MCF 10A (cell line): ENCODE data around the gene SHISA7. TPM values are rescaled to one million over a fixed set of nuclear protein-coding genes. Genes with fewer than 3 reads are reported as not detected.

Experiments used
- BruUV-seq: library from RNA; stranded (reverse); fragments of 400-500 nt; replicated peaks from 2 replicates; lab custom pipeline; 2021; lab: Mats Ljungman, UMichigan
- CTCF ChIA-PET: fragments of 300-600 bp; sonication (Branson Sonifier 250); formaldehyde crosslinking; extraction: SDS; loops from one replicate; lab custom pipeline; 2021; ENCODE audit warnings: antibody characterized with exemption, inconsistent platforms; lab: Yijun Ruan, JAX
- POLR2A ChIA-PET: fragments of 300-600, 350-650 bp; sonication (Branson Sonifier 250); formaldehyde crosslinking; extraction: SDS; loops from one replicate; lab custom pipeline; 2020; ENCODE audit warnings: antibody characterized with exemption, inconsistent platforms; lab: Yijun Ruan, JAX
- DNase-seq: peaks from one replicate; pipeline ENCODE4 v3.0.0-alpha.2; 2018; ENCODE audit not compliant: unreplicated experiment
- H3K27ac Mint-ChIP-seq: one replicate; pipeline ENCODE4 v1.8.0; 2022; ENCODE audit warnings: mild to moderate bottlenecking, low read depth, mixed read lengths; ENCODE audit not compliant: unreplicated experiment
- H3K27me3 Mint-ChIP-seq: one replicate; pipeline ENCODE4 v1.8.0; 2022; ENCODE audit warnings: mixed read lengths; ENCODE audit not compliant: insufficient read depth, unreplicated experiment
- H3K36me3 Mint-ChIP-seq: one replicate; pipeline ENCODE4 v1.8.0; 2022; ENCODE audit warnings: mild to moderate bottlenecking, moderate library complexity, mixed read lengths; ENCODE audit not compliant: insufficient read depth, unreplicated experiment
- H3K4me1 Mint-ChIP-seq: one replicate; pipeline ENCODE4 v1.8.0; 2022; ENCODE audit warnings: mixed read lengths; ENCODE audit not compliant: insufficient read depth, unreplicated experiment
- H3K4me3 Mint-ChIP-seq: one replicate; pipeline ENCODE4 v1.8.0; 2022; ENCODE audit warnings: mild to moderate bottlenecking, moderate library complexity, mixed read lengths; ENCODE audit not compliant: unreplicated experiment
- H3K9me3 Mint-ChIP-seq: one replicate; pipeline ENCODE4 v1.8.0; 2022; ENCODE audit warnings: mixed read lengths; ENCODE audit not compliant: unreplicated experiment
- intact Hi-C: fragments of 100-400 bp; cut with micrococcal nuclease; formaldehyde crosslinking; loops from 2 replicates; pipeline ENCODE4 v1.14.1; 2022
- total RNA-seq: library from RNA; stranded (reverse); gene quantifications from 2 replicates; pipeline ENCODE4 v1.2.3, GENCODE V29; 2022
- TF ChIP-seq, protein P1 (sequence below): fragments of 200-600 bp; IDR thresholded peaks from one replicate; pipeline ENCODE4 v1.8.0; 2022; ENCODE audit warnings: antibody characterized with exemption, mild to moderate bottlenecking; ENCODE audit not compliant: unreplicated experiment

SHISA7 gene
- total RNA-seq, 1 experiment from 2014 or later, result not detected

DNA sequence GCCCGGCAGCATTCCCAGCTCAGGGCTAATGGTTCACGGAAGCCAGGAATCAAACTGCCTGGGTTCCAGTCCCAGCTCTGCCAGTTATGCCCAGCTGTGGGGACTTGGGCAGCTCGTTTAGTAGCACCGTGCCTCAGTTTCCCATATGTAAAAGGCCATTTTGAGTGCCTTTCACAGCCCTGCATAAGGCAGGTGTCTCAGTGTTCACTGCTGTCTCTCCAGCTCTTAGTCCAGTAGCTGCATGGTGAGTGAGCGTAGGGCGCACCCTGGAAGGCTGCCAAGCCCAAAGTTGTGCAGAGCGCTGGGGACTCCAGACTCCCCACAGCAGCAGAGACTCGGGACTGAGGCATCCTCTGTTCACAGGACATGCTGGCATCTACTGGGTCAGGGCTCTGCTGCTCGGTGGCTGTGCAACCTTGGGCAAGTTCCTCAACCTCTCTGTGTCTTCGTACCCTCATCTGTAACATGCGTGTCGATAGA is 51.9 kb downstream of the SHISA7 start:
- H3K4me3 Mint-ChIP-seq, result no peak overlapping the region
- CTCF ChIA-PET, result interaction anchor here (0.6 to 3.2 kb wide), 5 partner anchors 27 to 1673 kb away, joined by 3 to 21 read pairs (median 3); no protein-coding TSS in a partner anchor
- peak overlapping the region; percentile 32 for H3K27ac Mint-ChIP-seq
- no peaks in the 10 kb centered on the region for H3K27me3 Mint-ChIP-seq
- H3K36me3 Mint-ChIP-seq, result peaks cover 64% of the 10 kb centered on the region
- intact Hi-C loops, result no loop called here
- H3K9me3 Mint-ChIP-seq, result no peaks in the 10 kb centered on the region
- H3K4me1 Mint-ChIP-seq, result peaks cover 21% of the 10 kb centered on the region
- POLR2A ChIA-PET, result interaction anchor here (0.6 to 7.2 kb wide), 5 partner anchors 9 to 134 kb away, joined by 3 to 57 read pairs (median 5); partner anchors contain the start of genes ISOC2 and UBE2S
- peak; percentile 47 for DNase-seq
- BruUV-seq, result no TSS peak
- TF ChIP-seq, protein P1, sequence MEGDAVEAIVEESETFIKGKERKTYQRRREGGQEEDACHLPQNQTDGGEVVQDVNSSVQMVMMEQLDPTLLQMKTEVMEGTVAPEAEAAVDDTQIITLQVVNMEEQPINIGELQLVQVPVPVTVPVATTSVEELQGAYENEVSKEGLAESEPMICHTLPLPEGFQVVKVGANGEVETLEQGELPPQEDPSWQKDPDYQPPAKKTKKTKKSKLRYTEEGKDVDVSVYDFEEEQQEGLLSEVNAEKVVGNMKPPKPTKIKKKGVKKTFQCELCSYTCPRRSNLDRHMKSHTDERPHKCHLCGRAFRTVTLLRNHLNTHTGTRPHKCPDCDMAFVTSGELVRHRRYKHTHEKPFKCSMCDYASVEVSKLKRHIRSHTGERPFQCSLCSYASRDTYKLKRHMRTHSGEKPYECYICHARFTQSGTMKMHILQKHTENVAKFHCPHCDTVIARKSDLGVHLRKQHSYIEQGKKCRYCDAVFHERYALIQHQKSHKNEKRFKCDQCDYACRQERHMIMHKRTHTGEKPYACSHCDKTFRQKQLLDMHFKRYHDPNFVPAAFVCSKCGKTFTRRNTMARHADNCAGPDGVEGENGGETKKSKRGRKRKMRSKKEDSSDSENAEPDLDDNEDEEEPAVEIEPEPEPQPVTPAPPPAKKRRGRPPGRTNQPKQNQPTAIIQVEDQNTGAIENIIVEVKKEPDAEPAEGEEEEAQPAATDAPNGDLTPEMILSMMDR, result no peak

DNA sequence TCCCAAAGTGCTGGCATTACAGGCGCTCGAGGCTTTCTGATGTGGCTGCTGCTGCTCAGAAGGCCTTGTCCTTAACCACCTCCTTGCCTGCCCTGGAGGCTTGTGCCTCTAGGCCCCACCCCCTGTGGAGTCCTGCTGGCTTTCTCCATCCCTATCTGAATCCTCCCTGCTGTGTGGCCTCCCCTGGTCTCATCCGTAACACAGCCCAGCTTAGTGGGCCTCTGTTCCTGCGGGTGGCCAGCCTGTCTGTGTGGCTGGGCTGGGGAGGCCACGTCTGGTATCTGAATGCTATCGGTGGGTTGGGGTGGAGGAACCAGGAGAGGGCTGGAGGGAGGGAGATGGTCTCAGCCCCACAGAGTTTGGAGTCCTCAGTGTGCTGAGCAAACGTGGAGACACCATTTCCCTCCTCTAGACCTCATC is 52.6 kb downstream of the SHISA7 start:
- no peak for DNase-seq
- no peak overlapping the region for H3K4me3 Mint-ChIP-seq
- H3K9me3 Mint-ChIP-seq, result no peaks in the 10 kb centered on the region
- ChIA-PET POLR2A (interaction anchor here (0.6 to 7.2 kb wide), 5 partner anchors 10 to 133 kb away, joined by 3 to 57 read pairs (median 5); partner anchors contain the start of genes ISOC2 and UBE2S), CTCF (interaction anchor here (0.6 to 3.2 kb wide), 8 partner anchors 28 to 1674 kb away, joined by 3 to 21 read pairs (median 4); partner anchors contain the start of gene KMT5C)
- TF ChIP-seq, protein P1, result no peak
- peak overlapping the region; percentile 32 for H3K27ac Mint-ChIP-seq
- intact Hi-C loops, result no loop called here
- peaks cover 21% of the 10 kb centered on the region for H3K4me1 Mint-ChIP-seq
- BruUV-seq, result no TSS peak
- H3K36me3 Mint-ChIP-seq, result peaks cover 72% of the 10 kb centered on the region
- no peaks in the 10 kb centered on the region for H3K27me3 Mint-ChIP-seq

DNA sequence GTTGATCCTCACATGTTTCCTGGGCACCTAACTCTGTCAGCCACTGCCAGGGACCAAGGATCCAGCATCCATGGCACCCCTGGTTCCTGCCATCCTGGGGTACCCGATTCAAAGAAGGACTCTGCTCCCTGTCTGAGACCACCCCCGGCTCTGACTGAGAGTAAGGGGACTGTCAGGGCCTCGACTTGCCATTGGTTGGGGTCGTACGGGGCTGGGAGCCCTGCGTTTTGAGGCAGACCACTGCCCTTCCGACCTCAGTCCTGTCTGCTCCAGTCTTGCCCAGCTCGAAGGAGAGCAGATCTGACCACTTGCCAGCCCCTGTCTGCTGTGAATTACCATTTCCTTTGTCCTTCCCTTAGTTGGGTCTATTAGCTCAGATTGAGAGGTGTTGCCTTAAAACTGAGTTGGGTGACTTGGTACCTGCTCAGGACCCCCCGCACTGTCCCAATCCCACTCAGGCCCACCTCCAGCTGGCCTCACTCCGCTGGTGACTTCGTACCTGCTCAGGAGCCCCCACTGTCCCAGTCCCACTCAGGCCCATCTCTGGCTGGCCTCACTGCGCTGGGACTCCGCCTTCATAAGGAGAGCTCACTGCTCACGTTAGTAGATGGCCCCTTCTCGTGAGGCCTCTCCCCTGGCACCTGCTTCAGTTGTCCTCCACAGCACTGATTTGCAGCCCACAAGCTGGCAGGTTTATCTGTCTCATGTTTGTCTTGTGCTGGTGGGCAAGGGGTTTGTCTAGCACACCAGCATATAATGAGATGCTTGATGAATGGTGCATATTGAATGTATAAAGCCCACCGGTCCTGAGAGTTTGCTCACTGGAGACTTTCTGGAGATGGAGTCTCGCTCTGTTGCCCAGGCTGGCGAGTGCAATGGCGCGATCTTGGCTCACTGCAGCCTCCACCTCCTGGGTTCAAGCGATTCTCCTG is 53.4 kb downstream of the SHISA7 start:
- Mint-ChIP-seq H3K27me3 (no peaks in the 10 kb centered on the region), H3K4me1 (peaks cover 21% of the 10 kb centered on the region), H3K4me3 (no peak overlapping the region), H3K36me3 (peaks cover 77% of the 10 kb centered on the region), H3K9me3 (no peaks in the 10 kb centered on the region), H3K27ac (no peak overlapping the region)
- intact Hi-C loops, result no loop called here
- DNase-seq, result no peak
- ChIA-PET POLR2A (interaction anchor here (0.6 to 7.2 kb wide), 5 partner anchors 18 to 702 kb away, joined by 3 to 57 read pairs (median 4); partner anchors contain the start of genes PPP6R1 and UBE2S), CTCF (interaction anchor here (0.6 to 3.2 kb wide), 9 partner anchors 29 to 169 kb away, joined by 3 to 21 read pairs (median 3); partner anchors contain the start of gene KMT5C)
- TF ChIP-seq, protein P1, result no peak
- no TSS peak for BruUV-seq
